B cell (primary cell): ENCODE data around the gene PIK3CD. TPM values are rescaled to one million over a fixed set of nuclear protein-coding genes. Genes with fewer than 3 reads are reported as not detected.

ENCODE experiments used
- ATAC-seq: fragments of 200-7000 bp; cut with Tn5 transposase; one replicate; pipeline ENCODE4 v1.10.0; 2021; ENCODE audit warnings: low read depth, mild to moderate bottlenecking, moderate number of reproducible peaks, moderate library complexity
- CTCF ChIA-PET: fragments of 350-600 bp; sonication (Branson Sonifier 250); formaldehyde crosslinking; loops from one replicate; lab custom pipeline; 2021; ENCODE audit warnings: antibody characterized with exemption, inconsistent platforms; lab: Charles Lee
- POLR2A ChIA-PET: fragments of 350-600 bp; sonication (Branson Sonifier 250); formaldehyde crosslinking; loops from one replicate; lab custom pipeline; 2021; ENCODE audit warnings: antibody characterized with exemption; lab: Charles Lee
- DNase-seq: peaks from one replicate; pipeline ENCODE4 v3.0.0; 2013
- H2AFZ ChIP-seq: 2 replicates; pipeline ENCODE4 v1.6.1; 2012; ENCODE audit warnings: mild to moderate bottlenecking, low read depth, low read length; ENCODE audit not compliant: insufficient read depth, poor library complexity, severe bottlenecking
- H3K27ac ChIP-seq, 2 donors: 1 replicate in 1 of 2; 2 replicates in 1 of 2; pipeline ENCODE4 v1.5.1; 2012 to 2013; ENCODE audit warnings: low read length in 2 of 2, mild to moderate bottlenecking in 2 of 2, moderate library complexity in 1 of 2
- H3K27me3 ChIP-seq, 4 experiments: fragments of 200-600 bp in 1 of 4; sonication (generic) in 1 of 4; replicated peaks in 1 of 4; 1 replicate in 2 of 4; 2 replicates in 2 of 4; pipeline versions ENCODE4 v1.6.1 to v1.7.0; 2013 to 2016; ENCODE audit warnings: low read length in 3 of 4, mild to moderate bottlenecking in 2 of 4, mixed read lengths in 1 of 4, moderate library complexity in 1 of 4; ENCODE audit not compliant: insufficient read depth in 4 of 4, control insufficient read depth in 3 of 4; ENCODE audit errors: control extremely low read depth in 1 of 4
- H3K36me3 ChIP-seq, 2 experiments: replicated peaks in 1 of 2; 1 replicate in 1 of 2; 2 replicates in 1 of 2; pipeline versions ENCODE4 v1.6.1 to v1.7.1; 2013; ENCODE audit warnings: low read length in 1 of 2; ENCODE audit not compliant: insufficient read depth in 2 of 2, control insufficient read depth in 1 of 2; ENCODE audit errors: control extremely low read depth in 1 of 2, extremely low read depth in 1 of 2
- H3K4me1 ChIP-seq, 2 donors: fragments of 200-600 bp in 1 of 2; sonication (generic) in 1 of 2; 1 replicate in 1 of 2; 2 replicates in 1 of 2; pipeline versions ENCODE4 v1.5.1 to v1.6.1; 2013 to 2017; ENCODE audit warnings: low read length in 2 of 2; ENCODE audit not compliant: control insufficient read depth in 2 of 2, insufficient read depth in 2 of 2
- H3K4me2 ChIP-seq: replicated peaks from 2 replicates; pipeline ENCODE3; 2012; ENCODE audit warnings: mild to moderate bottlenecking, low read depth, low read length; ENCODE audit not compliant: poor library complexity, severe bottlenecking
- H3K4me3 ChIP-seq, 5 experiments: fragments of 200-600 bp in 1 of 5; sonication (generic) in 1 of 5; 1 replicate in 3 of 5; 2 replicates in 2 of 5; pipeline versions ENCODE4 v1.5.1 to v1.7.0; 2011 to 2016; ENCODE audit warnings: low read length in 4 of 5, mild to moderate bottlenecking in 4 of 5, low read depth in 2 of 5, control low read depth in 1 of 5, moderate library complexity in 1 of 5; ENCODE audit not compliant: insufficient read depth in 1 of 5; ENCODE audit errors: control extremely low read depth in 1 of 5, extremely low read depth in 1 of 5
- H3K79me2 ChIP-seq: fragments of 200-600 bp; sonication (generic); one replicate; pipeline ENCODE4 v1.6.0; 2016; ENCODE audit warnings: low read length; ENCODE audit not compliant: control insufficient read depth, insufficient read depth
- H3K9ac ChIP-seq: fragments of 200-600 bp; sonication (generic); 2 replicates; pipeline ENCODE4 v1.6.1; 2017; ENCODE audit warnings: mild to moderate bottlenecking, low read length, moderate library complexity
- H3K9me3 ChIP-seq, 3 donors: one replicate each; pipeline versions ENCODE4 v1.6.1 to v1.7.1; 2013; ENCODE audit warnings: low read length in 2 of 3; ENCODE audit not compliant: control insufficient read depth in 2 of 3, insufficient read depth in 1 of 3; ENCODE audit errors: control extremely low read depth in 1 of 3
- H4K20me1 ChIP-seq: 2 replicates; pipeline ENCODE4 v1.6.0; 2012; ENCODE audit warnings: mild to moderate bottlenecking, low read length; ENCODE audit not compliant: insufficient read depth, control insufficient read depth, poor library complexity, severe bottlenecking
- H3K27ac Mint-ChIP-seq: one replicate; pipeline ENCODE4 v1.8.0; 2021; ENCODE audit warnings: mixed read lengths
- H3K27me3 Mint-ChIP-seq: one replicate; pipeline ENCODE4 v1.8.0; 2021; ENCODE audit warnings: mixed read lengths
- H3K4me1 Mint-ChIP-seq: one replicate; pipeline ENCODE4 v1.8.0; 2021; ENCODE audit warnings: mixed read lengths
- H3K4me3 Mint-ChIP-seq: one replicate; pipeline ENCODE4 v1.8.0; 2021; ENCODE audit warnings: mixed read lengths
- H3K9me3 Mint-ChIP-seq: one replicate; pipeline ENCODE4 v1.8.0; 2022; ENCODE audit warnings: mixed read lengths; ENCODE audit not compliant: insufficient read depth
- EZH2 ChIP-seq: IDR thresholded peaks from 2 replicates; pipeline ENCODE4 v1.6.1; 2012; ENCODE audit warnings: borderline replicate concordance, low read depth, mild to moderate bottlenecking, moderate library complexity, low read length; ENCODE audit not compliant: insufficient read depth, poor library complexity, severe bottlenecking
- WGBS: methylation state at CpG from one replicate; pipeline ENCODE4 v1.1.5; 2013; ENCODE audit warnings: missing lambda C conversion rate; ENCODE audit not compliant: insufficient coverage; 5-methylcytosine and 5-hydroxymethylcytosine counted together
- intact Hi-C: fragments of 100-400 bp; cut with micrococcal nuclease; formaldehyde crosslinking; loops from one replicate; pipeline ENCODE4 v1.10.0; 2022
- polyA plus RNA-seq: library from polyadenylated mRNA; depleted of rRNA; stranded (reverse); fragments of >200 nt; gene quantifications from 2 replicates; pipeline ENCODE4 v1.2.3, GENCODE V29; 2012
- total RNA-seq, 2 donors: library from RNA; stranded (reverse); fragments of 120-200 nt in 1 of 2; gene quantifications; 1 replicate in 1 of 2; 2 replicates in 1 of 2; pipeline versions ENCODE4 v1.2.3 to v1.2.4, GENCODE V29; 2013 to 2022
- TF ChIP-seq, protein P1 (sequence below): fragments of 200-600 bp; IDR thresholded peaks from one replicate; pipeline ENCODE4 v1.8.0; 2022; ENCODE audit warnings: antibody characterized with exemption, mild to moderate bottlenecking

The PIK3CD gene
- total and polyA plus RNA-seq, 2 donors (not counting 1 experiment from before 2014, with no cell fraction given): 144 to 222 TPM

DNA sequence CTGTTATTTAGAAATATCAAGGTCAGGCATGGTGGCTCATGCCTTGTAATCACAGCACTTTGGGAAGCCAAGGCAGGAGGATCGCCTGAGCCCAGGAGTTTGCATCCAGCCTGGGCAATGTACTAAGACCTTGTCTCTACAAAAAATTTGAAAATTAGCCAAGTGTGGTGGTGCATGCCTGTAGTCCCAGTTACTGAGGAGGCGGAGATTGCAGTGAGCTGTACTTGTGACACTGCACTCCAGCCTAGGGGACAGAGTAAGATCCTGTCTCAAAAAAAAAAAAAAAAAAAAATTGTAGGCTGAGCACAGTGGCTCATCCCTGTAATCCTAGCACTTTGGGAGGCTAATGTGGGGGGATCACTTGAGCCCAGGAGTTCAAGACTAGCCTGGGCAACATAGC, 45.3 kb downstream of the PIK3CD start:
- CTCF ChIA-PET: interaction anchor here (1.0 kb wide), 2 partner anchors 9 to 45 kb away, joined by 3 read pairs; partner anchors contain the start of gene PIK3CD
- TF ChIP-seq EZH2: no peak
- TF ChIP-seq, protein P1, sequence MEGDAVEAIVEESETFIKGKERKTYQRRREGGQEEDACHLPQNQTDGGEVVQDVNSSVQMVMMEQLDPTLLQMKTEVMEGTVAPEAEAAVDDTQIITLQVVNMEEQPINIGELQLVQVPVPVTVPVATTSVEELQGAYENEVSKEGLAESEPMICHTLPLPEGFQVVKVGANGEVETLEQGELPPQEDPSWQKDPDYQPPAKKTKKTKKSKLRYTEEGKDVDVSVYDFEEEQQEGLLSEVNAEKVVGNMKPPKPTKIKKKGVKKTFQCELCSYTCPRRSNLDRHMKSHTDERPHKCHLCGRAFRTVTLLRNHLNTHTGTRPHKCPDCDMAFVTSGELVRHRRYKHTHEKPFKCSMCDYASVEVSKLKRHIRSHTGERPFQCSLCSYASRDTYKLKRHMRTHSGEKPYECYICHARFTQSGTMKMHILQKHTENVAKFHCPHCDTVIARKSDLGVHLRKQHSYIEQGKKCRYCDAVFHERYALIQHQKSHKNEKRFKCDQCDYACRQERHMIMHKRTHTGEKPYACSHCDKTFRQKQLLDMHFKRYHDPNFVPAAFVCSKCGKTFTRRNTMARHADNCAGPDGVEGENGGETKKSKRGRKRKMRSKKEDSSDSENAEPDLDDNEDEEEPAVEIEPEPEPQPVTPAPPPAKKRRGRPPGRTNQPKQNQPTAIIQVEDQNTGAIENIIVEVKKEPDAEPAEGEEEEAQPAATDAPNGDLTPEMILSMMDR: no peak
- H3K9me3 ChIP-seq: no peaks in the 10 kb centered on the region
- Mint-ChIP-seq H3K27me3 (no peaks in the 10 kb centered on the region), H3K27ac (no peak overlapping the region), H3K9me3 (no peaks in the 10 kb centered on the region), H3K4me3 (no peak overlapping the region), H3K4me1 (peaks cover 42% of the 10 kb centered on the region)
- intact Hi-C loops: no loop called here
- H3K9ac ChIP-seq: no peak overlapping the region
- POLR2A ChIA-PET: interaction anchor here (0.6 kb wide), 2 partner anchors 36 to 41 kb away, joined by 3 read pairs; no protein-coding TSS in a partner anchor
- DNase-seq (no peak), ATAC-seq (no peak)
- H3K4me1 ChIP-seq: peaks cover 8 to 15% of the 10 kb centered on the region in 2 donors
- H3K4me2 ChIP-seq: no peak overlapping the region
- no peak overlapping the region for H3K4me3 ChIP-seq
- peaks cover 96% of the 10 kb centered on the region for H3K79me2 ChIP-seq
- WGBS: 90% methylated on average over 2 of the region's 2 CpGs
- peaks cover 78% of the 10 kb centered on the region for H4K20me1 ChIP-seq
- H2AFZ ChIP-seq: no peak overlapping the region
- peaks cover 8 to 67% of the 10 kb centered on the region in 2 experiments for H3K36me3 ChIP-seq
- peak overlapping the region in 1 of 2 donors; percentile 33 for H3K27ac ChIP-seq
- no peaks in the 10 kb centered on the region for H3K27me3 ChIP-seq

DNA sequence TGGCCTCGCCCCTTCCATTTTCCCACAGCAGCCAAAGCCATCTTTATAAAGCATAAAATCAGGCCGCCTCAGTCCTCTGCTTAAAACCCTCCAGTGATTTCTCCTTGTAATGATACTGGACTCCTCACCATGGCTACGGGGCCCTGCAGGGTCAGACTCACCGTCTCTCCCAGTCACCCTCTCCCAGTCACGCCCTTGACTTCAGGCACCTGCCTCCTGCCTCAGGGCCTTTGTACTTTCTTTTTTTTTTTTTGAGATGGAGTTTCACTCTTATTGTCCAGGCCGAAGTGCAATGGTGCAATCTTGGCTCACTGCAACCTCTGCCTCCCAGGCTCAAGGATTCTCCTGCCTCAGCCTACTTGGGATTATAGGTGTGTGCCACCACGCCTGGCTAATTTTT, 47.8 kb downstream of the PIK3CD start:
- ChIA-PET POLR2A (interaction anchor here (1.3 kb wide), 1 partner anchor 73 kb away, joined by 6 read pairs; no protein-coding TSS in a partner anchor), CTCF (interaction anchor here (1.0 to 1.4 kb wide), 2 partner anchors 47 to 72 kb away, joined by 3 to 4 read pairs; no protein-coding TSS in a partner anchor)
- H3K4me3 Mint-ChIP-seq: no peak overlapping the region
- H3K27ac Mint-ChIP-seq: peak overlapping the region; percentile 22
- TF ChIP-seq, protein P1: no peak
- no peak for TF ChIP-seq EZH2
- H3K4me3 ChIP-seq: no peak overlapping the region
- H3K9me3 Mint-ChIP-seq: peaks cover 5% of the 10 kb centered on the region
- H3K4me1 ChIP-seq: peaks cover 28 to 40% of the 10 kb centered on the region in 2 donors
- H3K36me3 ChIP-seq: peaks cover 7 to 63% of the 10 kb centered on the region in 2 experiments
- DNase-seq: no peak
- H3K4me2 ChIP-seq: no peak overlapping the region
- H3K9ac ChIP-seq: no peak overlapping the region
- WGBS: 95% methylated on average over 4 of the region's 7 CpGs
- H3K27me3 Mint-ChIP-seq: no peaks in the 10 kb centered on the region
- H3K27me3 ChIP-seq: no peaks in the 10 kb centered on the region
- H3K9me3 ChIP-seq: peaks cover 0 to 13% (median 2%) of the 10 kb centered on the region in 3 donors
- no peak overlapping the region for H3K27ac ChIP-seq
- H3K4me1 Mint-ChIP-seq: peaks cover 56% of the 10 kb centered on the region
- H2AFZ ChIP-seq: no peak overlapping the region
- intact Hi-C loops: no loop called here
- no peak for ATAC-seq
- peaks cover 97% of the 10 kb centered on the region for H3K79me2 ChIP-seq
- H4K20me1 ChIP-seq: peaks cover 78% of the 10 kb centered on the region
